GM18909 (cell line): ENCODE measurements around the gene ADO.

ENCODE experiments used
- ATAC-seq: cut with Tn5 transposase; IDR thresholded peaks from one replicate; pipeline ENCODE4 v1.9.1; 2021; ENCODE audit warnings: mild to moderate bottlenecking; ENCODE audit not compliant: unreplicated experiment, poor library complexity

ADO gene

GRCh38 chr10:62816331-62817120 lies 12.0 kb downstream of the ADO start, which contains the start of gene EGR2:
Gene EGR2, minus strand, starts transcription at chr10:62816366. Its CDS starts 337 bp downstream, at chr10:62816029.
- peak; percentile 77 for ATAC-seq

- ATAC-seq: peak; percentile 22
Measured at GRCh38 chr10:62817121-62817765, 12.7 kb downstream of the ADO start.

GRCh38 chr10:62817766-62818425 lies 13.4 kb downstream of the ADO start:
- peak; percentile 40 for ATAC-seq

- ATAC-seq: no peak
Measured at GRCh38 chr10:62818426-62819011, 14.0 kb downstream of the ADO start.

- no peak for ATAC-seq
Measured at GRCh38 chr10:62819141-62819920, 14.8 kb downstream of the ADO start.

- ATAC-seq: no peak
Measured at GRCh38 chr10:62820586-62820985, 16.1 kb downstream of the ADO start.

- no peak for ATAC-seq
Measured at GRCh38 chr10:62826273-62826672, 21.8 kb downstream of the ADO start.

GRCh38 chr10:62829622-62830021 lies 25.1 kb downstream of the ADO start:
- ATAC-seq: no peak

GRCh38 chr10:62830679-62831078 lies 26.2 kb downstream of the ADO start:
- no peak for ATAC-seq

GRCh38 chr10:62831346-62831745 lies 26.8 kb downstream of the ADO start:
- ATAC-seq: no peak

GRCh38 chr10:62839590-62839989 lies 35.1 kb downstream of the ADO start:
- no peak for ATAC-seq

- peak; percentile 65 for ATAC-seq
Measured at GRCh38 chr10:62842983-62843382, 38.5 kb downstream of the ADO start.

GRCh38 chr10:62843600-62843999 lies 39.1 kb downstream of the ADO start:
- ATAC-seq: no peak

- ATAC-seq: no peak
Measured at GRCh38 chr10:62844280-62845011, 39.9 kb downstream of the ADO start.

GRCh38 chr10:62847433-62847832 lies 42.9 kb downstream of the ADO start:
- ATAC-seq: no peak

GRCh38 chr10:62850646-62851045 lies 46.1 kb downstream of the ADO start:
- no peak for ATAC-seq

- no peak for ATAC-seq
Measured at GRCh38 chr10:62851442-62851841, 46.9 kb downstream of the ADO start.

- ATAC-seq: peak; percentile 84
Measured at GRCh38 chr10:62852961-62853702, 48.6 kb downstream of the ADO start.

- ATAC-seq: peak; percentile 25
Measured at GRCh38 chr10:62853710-62854109, 49.2 kb downstream of the ADO start.
